IPS-18c (cell line): ENCODE measurements around the gene DEPDC4.
"Not testable (repeated sequence)": the region's sequence is repeated elsewhere in the genome, so short reads cannot be mapped to it uniquely, and the experiment has no call there.

ENCODE experiments used
- H3K4me3 ChIP-seq: 2 replicates; pipeline ENCODE4 v1.7.0; 2013; ENCODE audit warnings: low read depth, mild to moderate bottlenecking, low read length, moderate library complexity; ENCODE audit not compliant: insufficient read depth
- H3K9me3 ChIP-seq: one replicate; pipeline ENCODE4 v1.6.1; 2013; ENCODE audit warnings: mild to moderate bottlenecking, low read length, moderate library complexity; ENCODE audit not compliant: control insufficient read depth, insufficient read depth

DEPDC4 gene

GRCh38 chr12:100266835-100267602 is at the start of gene DEPDC4, which contains the start of gene SCYL2:
TSS of gene DEPDC4 (minus strand) at chr12:100267079. CDS start at chr12:100267076, 3 bp downstream.
TSS of gene SCYL2 (plus strand) at chr12:100267177. CDS start at chr12:100282971, 15,794 bp downstream.
- no peaks in the 10 kb centered on the region for H3K9me3 ChIP-seq
- H3K4me3 ChIP-seq: peak within 1 kb of the TSS; percentile 80

- H3K4me3 ChIP-seq: no peak overlapping the region
Observed at GRCh38 chr12:100311317-100311716, 44.4 kb upstream of the DEPDC4 start.

GRCh38 chr12:100308138-100308537 is 41.3 kb upstream of the DEPDC4 start:
- H3K4me3 ChIP-seq, H3K9me3 ChIP-seq: not testable (repeated sequence)

More at GRCh38 chr12:100311317-100311716, 44.4 kb upstream of the DEPDC4 start:
- no peaks in the 10 kb centered on the region for H3K9me3 ChIP-seq

- not testable (repeated sequence) for H3K9me3 ChIP-seq, H3K4me3 ChIP-seq
Observed at GRCh38 chr12:100304334-100304733, 37.5 kb upstream of the DEPDC4 start.

GRCh38 chr12:100303831-100304230 is 37.0 kb upstream of the DEPDC4 start:
- H3K4me3 ChIP-seq: no peak overlapping the region
- peaks cover 4% of the 10 kb centered on the region for H3K9me3 ChIP-seq

- Histone ChIP-seq H3K9me3 (peaks cover 4% of the 10 kb centered on the region), H3K4me3 (no peak overlapping the region)
Observed at GRCh38 chr12:100302081-100302480, 35.2 kb upstream of the DEPDC4 start.

GRCh38 chr12:100295764-100296555 is 29.1 kb upstream of the DEPDC4 start:
- H3K4me3 ChIP-seq: no peak overlapping the region
- peaks cover 4% of the 10 kb centered on the region for H3K9me3 ChIP-seq

- not testable (repeated sequence) for H3K4me3 ChIP-seq
Observed at GRCh38 chr12:100294366-100294765, 27.5 kb upstream of the DEPDC4 start.

GRCh38 chr12:100293017-100293416 is 26.1 kb upstream of the DEPDC4 start:
- H3K4me3 ChIP-seq: no peak overlapping the region
- H3K9me3 ChIP-seq: peaks cover 2% of the 10 kb centered on the region

More at GRCh38 chr12:100294366-100294765, 27.5 kb upstream of the DEPDC4 start:
- H3K9me3 ChIP-seq: not testable (repeated sequence)

GRCh38 chr12:100290016-100290415 is 23.1 kb upstream of the DEPDC4 start:
- H3K9me3 ChIP-seq: no peaks in the 10 kb centered on the region
- H3K4me3 ChIP-seq: no peak overlapping the region

- Histone ChIP-seq H3K4me3 (no peak overlapping the region), H3K9me3 (no peaks in the 10 kb centered on the region)
Observed at GRCh38 chr12:100289038-100289437, 22.2 kb upstream of the DEPDC4 start.

GRCh38 chr12:100284556-100284955 is 17.7 kb upstream of the DEPDC4 start:
- H3K4me3 ChIP-seq, H3K9me3 ChIP-seq: not testable (repeated sequence)

GRCh38 chr12:100279607-100280244 is 12.8 kb upstream of the DEPDC4 start:
- H3K4me3 ChIP-seq: no peak overlapping the region

GRCh38 chr12:100279159-100279558 is 12.3 kb upstream of the DEPDC4 start:
- H3K9me3 ChIP-seq: no peaks in the 10 kb centered on the region

More at GRCh38 chr12:100279607-100280244, 12.8 kb upstream of the DEPDC4 start:
- no peaks in the 10 kb centered on the region for H3K9me3 ChIP-seq

GRCh38 chr12:100274291-100274690 is 7.4 kb upstream of the DEPDC4 start:
- no peak overlapping the region for H3K4me3 ChIP-seq
- no peaks in the 10 kb centered on the region for H3K9me3 ChIP-seq

More at GRCh38 chr12:100279159-100279558, 12.3 kb upstream of the DEPDC4 start:
- H3K4me3 ChIP-seq: no peak overlapping the region

- Histone ChIP-seq H3K9me3 (no peaks in the 10 kb centered on the region), H3K4me3 (no peak overlapping the region)
Observed at GRCh38 chr12:100273782-100274181, 6.9 kb upstream of the DEPDC4 start.

GRCh38 chr12:100268835-100269564 is 2.1 kb upstream of the DEPDC4 start:
- Histone ChIP-seq H3K9me3 (no peaks in the 10 kb centered on the region), H3K4me3 (peak overlapping the region; percentile 29)
